HG02623 (cell line): ENCODE results near the gene MFN2.
A peak's percentile ranks its signal among the peaks of the same experiment; 100 is the strongest.

Source experiments
- ATAC-seq: cut with Tn5 transposase; IDR thresholded peaks from one replicate; pipeline ENCODE4 v1.9.1; 2021; ENCODE audit warnings: moderate library complexity; ENCODE audit not compliant: unreplicated experiment

The MFN2 gene

GRCh38 chr1:12046749-12047119, 66.5 kb downstream of the MFN2 start:
- ATAC-seq: no peak

- peak; percentile 36 for ATAC-seq
These were observed 67.1 kb downstream of the MFN2 start for GRCh38 chr1:12047120-12047876.

GRCh38 chr1:12048372-12048771, 68.1 kb downstream of the MFN2 start:
- ATAC-seq: no peak

- ATAC-seq: no peak
These were observed 69.4 kb downstream of the MFN2 start for GRCh38 chr1:12049616-12050015.

GRCh38 chr1:12051361-12051760, 71.1 kb downstream of the MFN2 start:
- no peak for ATAC-seq

GRCh38 chr1:12052008-12052573, 71.8 kb downstream of the MFN2 start:
- ATAC-seq: peak; percentile 56

GRCh38 chr1:12052997-12053686, 72.9 kb downstream of the MFN2 start:
- ATAC-seq: no peak

- no peak for ATAC-seq
These were observed 73.7 kb downstream of the MFN2 start for GRCh38 chr1:12053752-12054548.

- no peak for ATAC-seq
These were observed 75.0 kb downstream of the MFN2 start for GRCh38 chr1:12055259-12055658.

GRCh38 chr1:12056331-12056841, 76.1 kb downstream of the MFN2 start:
- ATAC-seq: no peak

- no peak for ATAC-seq
These were observed 77.1 kb downstream of the MFN2 start for GRCh38 chr1:12057382-12057781.

- ATAC-seq: no peak
These were observed 77.9 kb downstream of the MFN2 start for GRCh38 chr1:12057940-12058687.

GRCh38 chr1:12059226-12059625, 79.0 kb downstream of the MFN2 start:
- ATAC-seq: no peak

GRCh38 chr1:12059722-12060464, 79.6 kb downstream of the MFN2 start:
- no peak for ATAC-seq

GRCh38 chr1:12060500-12060899, 80.3 kb downstream of the MFN2 start:
- no peak for ATAC-seq
